CD4-positive, CD25-positive, alpha-beta regulatory T cell (primary cell): ENCODE results near the gene HAAO. TPM values are rescaled to one million over a fixed set of nuclear protein-coding genes. Genes with fewer than 3 reads are reported as not detected.

Experiments used
- ATAC-seq, 2 donors: fragments of 150-1000 bp; cut with Tn5 transposase; one replicate each; pipeline ENCODE4 v1.10.0; 2021; ENCODE audit warnings: low read depth in 2 of 2, moderate number of reproducible peaks in 2 of 2, moderate library complexity in 1 of 2
- DNase-seq, 3 donors: peaks; one replicate each; pipeline versions ENCODE4 v3.0.0 to v3.0.0-alpha.2; 2012 to 2022; ENCODE audit warnings: mixed read lengths in 1 of 3
- H3K27ac ChIP-seq: one replicate; pipeline ENCODE4 v1.7.0; 2013; ENCODE audit warnings: mild to moderate bottlenecking, low read length; ENCODE audit not compliant: insufficient read depth, poor library complexity, severe bottlenecking
- H3K27me3 ChIP-seq: one replicate; pipeline ENCODE4 v1.7.0; 2013; ENCODE audit warnings: low read length; ENCODE audit not compliant: control insufficient read depth, insufficient read depth
- H3K36me3 ChIP-seq: one replicate; pipeline ENCODE4 v1.7.0; 2013; ENCODE audit warnings: mild to moderate bottlenecking, low read length, moderate library complexity; ENCODE audit not compliant: control insufficient read depth, insufficient read depth
- H3K4me1 ChIP-seq: 2 replicates; pipeline ENCODE4 v1.7.0; 2013; ENCODE audit warnings: mild to moderate bottlenecking, low read length; ENCODE audit not compliant: insufficient read depth, control insufficient read depth, poor library complexity, severe bottlenecking
- H3K4me3 ChIP-seq: one replicate; pipeline ENCODE4 v1.7.0; 2013; ENCODE audit warnings: low read depth, mild to moderate bottlenecking, low read length, moderate library complexity
- H3K9me3 ChIP-seq, 2 experiments: 1 replicate in 1 of 2; 2 replicates in 1 of 2; pipeline ENCODE4 v1.7.0; 2013; ENCODE audit warnings: low read length in 2 of 2, mild to moderate bottlenecking in 1 of 2, moderate library complexity in 1 of 2; ENCODE audit not compliant: control insufficient read depth in 2 of 2
- H3K27ac Mint-ChIP-seq, 3 donors: one replicate each; pipeline ENCODE4 v1.8.0; 2020 to 2022; ENCODE audit warnings: mild to moderate bottlenecking in 3 of 3, mixed read lengths in 3 of 3, moderate library complexity in 2 of 3
- H3K27me3 Mint-ChIP-seq: one replicate; pipeline ENCODE4 v1.8.0; 2022; ENCODE audit warnings: mild to moderate bottlenecking, mixed read lengths
- H3K36me3 Mint-ChIP-seq: one replicate; pipeline ENCODE4 v1.8.0; 2020; ENCODE audit warnings: mixed read lengths
- H3K4me1 Mint-ChIP-seq, 4 donors: one replicate each; pipeline ENCODE4 v1.8.0; 2020 to 2022; ENCODE audit warnings: mixed read lengths in 4 of 4, mild to moderate bottlenecking in 1 of 4
- H3K4me3 Mint-ChIP-seq, 4 donors: one replicate each; pipeline ENCODE4 v1.8.0; 2020 to 2022; ENCODE audit warnings: mild to moderate bottlenecking in 4 of 4, mixed read lengths in 4 of 4, moderate library complexity in 3 of 4
- H3K9me3 Mint-ChIP-seq, 7 donors: one replicate each; pipeline ENCODE4 v1.8.0; 2020 to 2022; ENCODE audit warnings: mixed read lengths in 7 of 7, mild to moderate bottlenecking in 3 of 7, moderate library complexity in 2 of 7
- polyA plus RNA-seq, 4 donors: library from polyadenylated mRNA; unstranded; fragments of 300-500 nt; fragmentation: Illumina TruSeq; gene quantifications; one replicate each; pipeline ENCODE4 v1.2.3, GENCODE V29; 2021
- total RNA-seq: library from RNA; stranded (reverse); gene quantifications from one replicate; pipeline ENCODE4 v1.2.3, GENCODE V29; 2022

The HAAO gene
- total and polyA plus RNA-seq, 5 donors from 2014 or later: 0.27 TPM; not detected in 4

- Histone ChIP-seq H3K27ac (no peak overlapping the region), H3K9me3 (no peaks in the 10 kb centered on the region), H3K4me1 (peaks cover 14% of the 10 kb centered on the region), H3K27me3 (peaks cover 11% of the 10 kb centered on the region), H3K36me3 (no peaks in the 10 kb centered on the region), H3K4me3 (no peak overlapping the region)
- no peak overlapping the region for H3K27ac Mint-ChIP-seq
- H3K36me3 Mint-ChIP-seq: peaks cover 14% of the 10 kb centered on the region
- ATAC-seq (no peak), DNase-seq (no peak)
- peaks cover 0 to 21% (median 5%) of the 10 kb centered on the region in 4 donors for H3K4me1 Mint-ChIP-seq
- no peak overlapping the region for H3K4me3 Mint-ChIP-seq
- peaks cover 53% of the 10 kb centered on the region for H3K27me3 Mint-ChIP-seq
- peaks cover 0 to 4% (median 0%) of the 10 kb centered on the region in 7 donors for H3K9me3 Mint-ChIP-seq
These were observed 3.5 kb downstream of the HAAO start for GRCh38 chr2:42788882-42789281.

DNA sequence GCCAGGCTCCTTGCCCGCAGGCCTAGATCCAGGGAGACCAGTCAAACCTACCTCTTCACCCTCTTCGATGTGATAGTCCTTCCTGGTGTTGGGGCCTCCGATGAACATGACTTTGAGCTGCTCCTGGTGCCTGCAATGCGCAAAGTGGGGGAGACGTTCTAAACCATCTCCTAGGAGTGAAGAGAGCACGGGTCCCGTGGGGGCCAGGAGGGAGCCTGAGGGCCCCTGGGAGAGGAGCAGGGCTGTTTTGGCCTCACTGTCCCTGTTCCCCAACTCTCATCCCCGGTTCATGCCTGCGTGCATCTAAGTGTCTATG, 3.9 kb downstream of the HAAO start:
- Mint-ChIP-seq H3K27ac (no peak overlapping the region), H3K27me3 (peaks cover 49% of the 10 kb centered on the region), H3K9me3 (peaks cover 0 to 4% (median 0%) of the 10 kb centered on the region in 7 donors), H3K4me3 (no peak overlapping the region), H3K4me1 (peaks cover 0 to 16% (median 5%) of the 10 kb centered on the region in 4 donors), H3K36me3 (peaks cover 14% of the 10 kb centered on the region)
- no peaks in the 10 kb centered on the region for H3K36me3 ChIP-seq
- H3K4me3 ChIP-seq: no peak overlapping the region
- H3K27ac ChIP-seq: no peak overlapping the region
- no peak for ATAC-seq
- peaks cover 9% of the 10 kb centered on the region for H3K27me3 ChIP-seq
- H3K4me1 ChIP-seq: peaks cover 14% of the 10 kb centered on the region
- no peak for DNase-seq
- no peaks in the 10 kb centered on the region for H3K9me3 ChIP-seq

- H3K4me3 Mint-ChIP-seq: no peak overlapping the region
- no peak overlapping the region for H3K4me3 ChIP-seq
- peaks cover 0 to 2% (median 0%) of the 10 kb centered on the region in 7 donors for H3K9me3 Mint-ChIP-seq
- DNase-seq: no peak
- peaks cover 9% of the 10 kb centered on the region for H3K27me3 ChIP-seq
- peaks cover 10% of the 10 kb centered on the region for H3K4me1 ChIP-seq
- no peaks in the 10 kb centered on the region for H3K9me3 ChIP-seq
- ATAC-seq: no peak
- peaks cover 45% of the 10 kb centered on the region for H3K27me3 Mint-ChIP-seq
- no peak overlapping the region for H3K27ac ChIP-seq
- no peak overlapping the region for H3K27ac Mint-ChIP-seq
- no peaks in the 10 kb centered on the region for H3K36me3 ChIP-seq
- H3K4me1 Mint-ChIP-seq: peaks cover 0 to 14% (median 5%) of the 10 kb centered on the region in 4 donors
- H3K36me3 Mint-ChIP-seq: peaks cover 14% of the 10 kb centered on the region
These were observed 4.5 kb downstream of the HAAO start for GRCh38 chr2:42787788-42788477.

DNA sequence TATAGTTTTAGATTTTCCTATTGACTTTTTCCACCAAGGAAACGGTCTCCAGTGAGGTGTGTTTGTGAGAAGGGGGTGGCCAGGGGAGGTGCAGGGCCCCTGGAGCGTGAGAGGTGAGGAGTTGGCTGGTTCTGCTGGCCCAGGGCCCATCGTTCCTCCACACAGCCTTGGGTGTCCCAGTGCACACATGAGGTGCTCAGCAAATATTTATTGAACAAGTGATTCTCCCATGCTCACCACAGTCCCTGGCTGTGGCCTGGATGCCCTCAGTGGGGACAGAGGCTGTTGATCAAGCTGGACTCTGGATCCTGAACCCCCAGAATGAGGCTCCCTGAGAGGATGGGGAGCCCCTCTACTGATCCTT, 5.0 kb downstream of the HAAO start:
- no peaks in the 10 kb centered on the region for H3K36me3 ChIP-seq
- Mint-ChIP-seq H3K27ac (no peak overlapping the region), H3K9me3 (peaks cover 0 to 2% (median 0%) of the 10 kb centered on the region in 7 donors), H3K4me3 (no peak overlapping the region), H3K4me1 (peaks cover 0 to 14% (median 5%) of the 10 kb centered on the region in 4 donors), H3K36me3 (peaks cover 14% of the 10 kb centered on the region), H3K27me3 (peaks cover 45% of the 10 kb centered on the region)
- H3K4me3 ChIP-seq: no peak overlapping the region
- no peaks in the 10 kb centered on the region for H3K9me3 ChIP-seq
- ATAC-seq (no peak), DNase-seq (no peak)
- H3K4me1 ChIP-seq: peaks cover 5% of the 10 kb centered on the region
- H3K27me3 ChIP-seq: peaks cover 9% of the 10 kb centered on the region
- no peak overlapping the region for H3K27ac ChIP-seq

DNA sequence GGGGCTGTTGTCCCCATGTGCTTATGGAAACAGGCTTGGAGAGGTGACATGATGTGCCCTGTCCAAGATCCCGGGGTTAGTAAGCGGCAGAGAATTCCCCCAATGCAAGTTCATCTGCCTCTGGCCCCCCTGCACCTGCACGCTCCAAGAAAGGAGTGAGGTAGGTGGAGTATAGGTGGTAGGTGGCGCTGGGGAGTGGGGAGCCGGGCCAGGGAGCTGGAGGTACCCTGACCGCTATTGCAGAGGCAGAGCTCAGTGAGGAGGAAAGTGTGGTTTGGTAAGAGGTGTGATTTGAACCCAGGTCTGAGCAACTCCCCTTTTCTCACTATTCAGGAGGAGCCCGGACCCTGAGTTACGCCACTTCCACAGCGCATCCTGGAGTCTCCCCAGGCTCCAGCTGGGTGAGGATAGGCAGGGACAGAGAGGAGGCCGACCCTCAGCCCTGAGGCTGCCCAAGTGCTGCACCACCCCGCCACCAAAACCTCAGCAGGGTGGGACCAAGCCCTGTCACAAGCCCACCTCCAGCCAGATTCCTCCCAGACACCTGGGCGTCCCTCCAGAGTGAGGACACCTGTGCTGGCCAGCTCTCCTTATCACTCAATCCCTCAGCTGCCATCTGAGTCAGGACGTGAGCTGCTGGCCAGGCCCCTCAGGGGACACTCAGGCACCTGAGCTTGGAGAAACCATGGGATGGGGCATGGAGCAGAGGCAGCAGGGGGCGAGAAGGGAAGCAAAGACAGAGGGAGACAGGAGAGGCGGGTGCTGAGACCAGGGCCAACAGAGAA, 5.6 kb downstream of the HAAO start:
- Histone ChIP-seq H3K4me3 (no peak overlapping the region), H3K9me3 (no peaks in the 10 kb centered on the region), H3K27me3 (peaks cover 5% of the 10 kb centered on the region), H3K36me3 (no peaks in the 10 kb centered on the region), H3K27ac (no peak overlapping the region), H3K4me1 (no peaks in the 10 kb centered on the region)
- H3K27me3 Mint-ChIP-seq: peaks cover 39% of the 10 kb centered on the region
- peaks cover 0 to 4% (median 0%) of the 10 kb centered on the region in 7 donors for H3K9me3 Mint-ChIP-seq
- no peak for DNase-seq
- peaks cover 15% of the 10 kb centered on the region for H3K36me3 Mint-ChIP-seq
- H3K4me3 Mint-ChIP-seq: peak overlapping the region in 1 of 4 donors; percentile 75
- H3K27ac Mint-ChIP-seq: no peak overlapping the region
- H3K4me1 Mint-ChIP-seq: peaks cover 0 to 9% (median 3%) of the 10 kb centered on the region in 4 donors
- no peak for ATAC-seq

DNA sequence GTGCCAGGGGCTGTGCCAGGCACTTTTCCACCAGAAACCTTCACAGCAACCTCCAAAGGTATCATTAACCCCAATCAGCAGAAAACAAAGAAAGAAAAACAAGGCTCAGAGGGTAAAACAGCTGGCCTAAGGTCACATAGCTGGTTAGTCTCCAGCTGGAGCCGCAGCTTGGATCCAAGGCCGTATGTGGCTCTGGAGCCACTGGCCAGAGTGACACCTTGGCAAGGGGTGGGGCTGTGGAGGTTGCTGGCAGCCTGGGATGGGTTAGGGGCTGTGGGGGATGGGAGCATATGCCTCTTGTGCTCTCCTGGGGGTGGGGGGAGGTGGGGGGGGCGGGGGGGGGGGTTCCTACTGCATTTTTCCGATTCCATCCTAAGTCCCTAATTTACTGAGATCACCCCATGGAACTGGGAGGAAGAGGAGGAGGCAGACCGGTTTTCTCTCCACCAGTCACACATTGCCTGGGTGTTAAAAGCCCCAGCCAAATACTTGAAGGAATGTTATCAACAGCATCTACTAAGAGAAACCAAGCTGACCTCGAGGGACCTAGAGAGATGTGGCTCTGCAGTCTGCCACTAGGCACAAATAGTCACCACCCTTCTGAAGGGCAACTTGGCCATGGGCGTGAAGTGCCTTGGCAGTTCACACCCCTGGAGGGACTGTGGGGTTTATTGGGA, 8.0 kb downstream of the HAAO start:
- H3K27ac Mint-ChIP-seq: no peak overlapping the region
- H3K4me1 ChIP-seq: no peaks in the 10 kb centered on the region

DNA sequence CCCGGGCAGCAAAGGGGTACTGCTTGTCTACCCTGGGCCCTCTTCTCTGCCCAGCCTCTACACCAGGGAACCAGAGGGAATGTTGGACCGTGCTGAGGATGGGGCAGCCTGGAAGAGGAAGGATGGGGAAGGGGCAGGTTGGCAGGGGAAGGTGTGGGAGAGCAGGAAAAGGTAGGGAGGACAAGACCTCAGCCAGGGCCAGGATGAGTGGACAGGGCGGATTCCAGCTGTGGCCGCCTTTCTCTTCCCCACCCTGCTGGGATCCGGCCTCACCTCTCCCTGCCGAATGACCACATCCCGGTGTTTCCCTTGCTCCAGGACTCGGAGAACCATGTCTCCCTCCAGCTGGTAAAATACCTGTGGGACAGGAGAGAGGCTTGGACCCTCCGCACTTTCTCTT, 8.9 kb downstream of the HAAO start:
- H3K36me3 ChIP-seq: no peaks in the 10 kb centered on the region
- no peaks in the 10 kb centered on the region for H3K4me1 Mint-ChIP-seq
- H3K4me3 Mint-ChIP-seq: no peak overlapping the region
- H3K27ac Mint-ChIP-seq: no peak overlapping the region
- no peaks in the 10 kb centered on the region for H3K9me3 ChIP-seq
- no peak overlapping the region for H3K27ac ChIP-seq
- DNase-seq (no peak), ATAC-seq (no peak)
- H3K4me1 ChIP-seq: no peaks in the 10 kb centered on the region
- H3K36me3 Mint-ChIP-seq: peaks cover 4% of the 10 kb centered on the region
- peaks cover 12% of the 10 kb centered on the region for H3K27me3 Mint-ChIP-seq
- H3K27me3 ChIP-seq: no peaks in the 10 kb centered on the region
- peaks cover 0 to 2% (median 0%) of the 10 kb centered on the region in 7 donors for H3K9me3 Mint-ChIP-seq
- H3K4me3 ChIP-seq: no peak overlapping the region

More for the DNA sequence above, 8.0 kb downstream of the HAAO start:
- ATAC-seq (no peak), DNase-seq (no peak)
- peaks cover 20% of the 10 kb centered on the region for H3K27me3 Mint-ChIP-seq
- H3K4me3 Mint-ChIP-seq: no peak overlapping the region
- no peaks in the 10 kb centered on the region for H3K36me3 ChIP-seq
- peaks cover 4% of the 10 kb centered on the region for H3K36me3 Mint-ChIP-seq
- no peak overlapping the region for H3K4me3 ChIP-seq
- H3K9me3 Mint-ChIP-seq: peaks cover 0 to 2% (median 0%) of the 10 kb centered on the region in 7 donors
- no peaks in the 10 kb centered on the region for H3K4me1 Mint-ChIP-seq
- no peak overlapping the region for H3K27ac ChIP-seq
- H3K27me3 ChIP-seq: no peaks in the 10 kb centered on the region
- H3K9me3 ChIP-seq: no peaks in the 10 kb centered on the region
